ENCODE data around the gene NNAT.

Gene NNAT

GRCh38 chr20:37526839-37527637, 6.0 kb downstream of the NNAT start:
- peak overlapping the region; percentile 84 for H3K9ac ChIP-seq (ENCODE audit: low read length)
- H3K4me1 ChIP-seq (ENCODE audit: insufficient read depth, low read length), result peaks cover 33% of the 10 kb centered on the region
- no peaks in the 10 kb centered on the region for H3K36me3 ChIP-seq (ENCODE audit: insufficient read depth, low read length)
- H3K27ac ChIP-seq (ENCODE audit: low read depth, low read length), result peak overlapping the region; percentile 98
- H3K27me3 ChIP-seq (ENCODE audit: control insufficient read depth in 1 of 2, insufficient read depth in 2 of 2, low read length in 2 of 2), result no peaks in the 10 kb centered on the region
- no peaks in the 10 kb centered on the region for H3K9me3 ChIP-seq (ENCODE audit: low read length)
- peak overlapping the region; percentile 86 to 97 for H3K4me3 ChIP-seq (ENCODE audit: low read depth in 1 of 2, low read length in 2 of 2)

GRCh38 chr20:37527638-37528445, 6.8 kb downstream of the NNAT start, which contains the start of gene BLCAP:
BLCAP (minus strand) TSS chr20:37527876; CDS start chr20:37519174, 8,702 bp downstream.
- no peaks in the 10 kb centered on the region for H3K36me3 ChIP-seq (ENCODE audit: insufficient read depth, low read length)
- no peaks in the 10 kb centered on the region for H3K9me3 ChIP-seq (ENCODE audit: low read length)
- H3K9ac ChIP-seq (ENCODE audit: low read length), result peak within 1 kb of the TSS; percentile 84
- H3K4me1 ChIP-seq (ENCODE audit: insufficient read depth, low read length), result peaks cover 33% of the 10 kb centered on the region
- peak within 1 kb of the TSS; percentile 86 to 97 for H3K4me3 ChIP-seq (ENCODE audit: low read depth in 1 of 2, low read length in 2 of 2)
- H3K27me3 ChIP-seq (ENCODE audit: control insufficient read depth in 1 of 2, insufficient read depth in 2 of 2, low read length in 2 of 2), result no peaks in the 10 kb centered on the region
- H3K27ac ChIP-seq (ENCODE audit: low read depth, low read length), result peak within 1 kb of the TSS; percentile 98

DNA sequence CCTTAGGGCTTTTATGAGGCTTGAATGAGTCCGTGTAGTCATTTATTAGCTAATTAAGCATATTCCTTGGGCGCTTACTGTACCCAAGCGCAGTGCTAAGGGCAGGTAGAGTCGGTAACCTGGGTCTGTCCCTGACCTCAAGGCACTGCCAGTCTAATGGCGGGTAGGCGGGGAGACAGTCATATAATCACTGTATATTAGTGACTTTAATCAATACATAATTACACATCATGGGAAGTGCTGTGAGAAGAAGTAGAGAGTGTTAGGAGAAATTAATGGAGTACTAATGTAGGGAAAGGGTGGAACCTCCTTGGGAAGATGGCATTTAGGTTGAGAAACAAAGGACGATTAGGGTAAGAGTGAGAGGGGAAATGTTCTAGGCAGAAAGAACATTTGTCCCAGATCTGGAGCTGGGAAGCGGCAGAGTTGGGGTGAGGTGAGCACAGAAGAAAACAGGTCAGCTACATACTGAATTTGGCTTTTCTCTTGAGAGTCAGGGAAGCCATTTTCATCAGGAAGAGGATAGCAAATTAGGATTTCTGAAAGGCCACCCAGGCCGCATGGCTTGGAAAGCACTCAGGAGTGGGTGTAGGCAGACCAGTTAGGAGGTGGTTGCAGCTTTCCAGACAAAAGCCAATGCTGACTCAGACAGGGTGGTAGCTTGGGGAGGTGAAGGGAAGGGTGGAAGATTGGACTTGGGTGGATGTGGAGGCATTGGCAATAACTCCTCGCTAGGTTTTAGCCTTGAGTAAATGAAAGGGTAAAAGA, 7.6 kb downstream of the NNAT start:
- peak overlapping the region; percentile 84 for H3K9ac ChIP-seq (ENCODE audit: low read length)
- peak overlapping the region; percentile 86 to 97 for H3K4me3 ChIP-seq (ENCODE audit: low read depth in 1 of 2, low read length in 2 of 2)
- H3K4me1 ChIP-seq (ENCODE audit: insufficient read depth, low read length), result peaks cover 28% of the 10 kb centered on the region
- no peaks in the 10 kb centered on the region for H3K36me3 ChIP-seq (ENCODE audit: insufficient read depth, low read length)
- H3K9me3 ChIP-seq (ENCODE audit: low read length), result no peaks in the 10 kb centered on the region
- peak overlapping the region; percentile 98 for H3K27ac ChIP-seq (ENCODE audit: low read depth, low read length)
- no peaks in the 10 kb centered on the region for H3K27me3 ChIP-seq (ENCODE audit: control insufficient read depth in 1 of 2, insufficient read depth in 2 of 2, low read length in 2 of 2)

- peaks cover 25% of the 10 kb centered on the region for H3K4me1 ChIP-seq (ENCODE audit: insufficient read depth, low read length)
- no peak overlapping the region for H3K9ac ChIP-seq (ENCODE audit: low read length)
- H3K36me3 ChIP-seq (ENCODE audit: insufficient read depth, low read length), result no peaks in the 10 kb centered on the region
- no peaks in the 10 kb centered on the region for H3K9me3 ChIP-seq (ENCODE audit: low read length)
- no peak overlapping the region for H3K4me3 ChIP-seq (ENCODE audit: low read depth in 1 of 2, low read length in 2 of 2)
- H3K27ac ChIP-seq (ENCODE audit: low read depth, low read length), result no peak overlapping the region
- H3K27me3 ChIP-seq (ENCODE audit: control insufficient read depth in 1 of 2, insufficient read depth in 2 of 2, low read length in 2 of 2), result no peaks in the 10 kb centered on the region
These were observed 8.3 kb downstream of the NNAT start for GRCh38 chr20:37529214-37529967.

GRCh38 chr20:37529968-37530600, 9.0 kb downstream of the NNAT start:
- Histone ChIP-seq H3K4me1 (ENCODE audit: insufficient read depth, low read length) (peaks cover 22% of the 10 kb centered on the region), H3K27ac (ENCODE audit: low read depth, low read length) (no peak overlapping the region), H3K9ac (ENCODE audit: low read length) (no peak overlapping the region), H3K4me3 (ENCODE audit: low read depth in 1 of 2, low read length in 2 of 2) (no peak overlapping the region), H3K9me3 (ENCODE audit: low read length) (no peaks in the 10 kb centered on the region), H3K27me3 (ENCODE audit: control insufficient read depth in 1 of 2, insufficient read depth in 2 of 2, low read length in 2 of 2) (no peaks in the 10 kb centered on the region), H3K36me3 (ENCODE audit: insufficient read depth, low read length) (no peaks in the 10 kb centered on the region)

- Histone ChIP-seq H3K36me3 (ENCODE audit: insufficient read depth, low read length) (no peaks in the 10 kb centered on the region), H3K4me3 (ENCODE audit: low read depth in 1 of 2, low read length in 2 of 2) (no peak overlapping the region), H3K27me3 (ENCODE audit: control insufficient read depth in 1 of 2, insufficient read depth in 2 of 2, low read length in 2 of 2) (no peaks in the 10 kb centered on the region), H3K27ac (ENCODE audit: low read depth, low read length) (no peak overlapping the region), H3K9me3 (ENCODE audit: low read length) (no peaks in the 10 kb centered on the region), H3K9ac (ENCODE audit: low read length) (no peak overlapping the region), H3K4me1 (ENCODE audit: insufficient read depth, low read length) (peaks cover 15% of the 10 kb centered on the region)
These were observed 9.6 kb downstream of the NNAT start for GRCh38 chr20:37530696-37531095.

DNA sequence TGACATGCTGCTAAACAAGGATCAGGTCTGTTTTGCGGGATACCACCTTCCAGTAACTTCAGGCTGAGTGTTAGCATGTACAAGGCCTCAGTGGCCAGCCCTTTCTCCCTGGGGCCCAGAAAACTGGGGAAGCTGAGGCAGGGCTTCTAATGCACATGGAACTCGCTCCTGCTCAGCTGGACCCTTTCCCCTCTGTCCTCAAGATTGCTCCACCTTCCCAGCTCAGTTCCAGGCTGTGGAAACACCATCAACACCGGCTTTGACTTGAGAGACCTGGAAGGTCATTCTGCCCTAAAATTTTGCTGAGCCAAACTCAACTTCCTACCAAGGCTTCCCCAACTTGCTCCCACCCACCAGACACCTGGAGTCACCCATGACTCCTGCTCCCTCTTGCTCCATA, 10.8 kb downstream of the NNAT start:
- no peaks in the 10 kb centered on the region for H3K9me3 ChIP-seq (ENCODE audit: low read length)
- no peaks in the 10 kb centered on the region for H3K36me3 ChIP-seq (ENCODE audit: insufficient read depth, low read length)
- H3K27me3 ChIP-seq (ENCODE audit: control insufficient read depth in 1 of 2, insufficient read depth in 2 of 2, low read length in 2 of 2), result no peaks in the 10 kb centered on the region
- no peak overlapping the region for H3K9ac ChIP-seq (ENCODE audit: low read length)
- H3K4me3 ChIP-seq (ENCODE audit: low read depth in 1 of 2, low read length in 2 of 2), result no peak overlapping the region
- no peak overlapping the region for H3K27ac ChIP-seq (ENCODE audit: low read depth, low read length)
- peaks cover 12% of the 10 kb centered on the region for H3K4me1 ChIP-seq (ENCODE audit: insufficient read depth, low read length)

DNA sequence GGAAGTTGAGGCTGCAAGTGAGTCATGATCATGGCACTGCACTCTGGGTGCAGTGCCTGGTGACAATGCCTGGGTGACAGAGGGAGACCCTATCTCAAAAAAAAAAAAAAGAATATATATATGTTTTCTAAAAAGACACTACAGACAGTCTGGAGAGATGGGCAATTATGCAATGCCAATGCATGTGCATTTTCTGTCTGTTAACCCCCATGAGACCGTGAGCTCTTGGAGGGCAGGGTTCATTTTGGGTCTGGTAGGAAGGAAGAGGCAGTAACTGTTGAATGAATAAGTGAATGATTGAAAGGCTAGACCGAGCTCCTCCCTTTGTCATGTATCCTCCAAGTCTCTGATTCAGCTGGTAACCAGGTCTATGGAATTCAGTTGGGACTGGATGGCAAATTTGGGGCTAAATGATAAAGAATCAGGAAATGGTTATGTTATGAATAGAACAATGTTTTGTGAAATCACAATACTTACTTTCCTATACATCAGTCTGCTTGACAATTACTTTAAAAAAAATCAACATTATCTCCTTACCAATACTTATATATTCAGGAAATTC, 12.2 kb downstream of the NNAT start:
- no peak overlapping the region for H3K9ac ChIP-seq (ENCODE audit: low read length)
- H3K9me3 ChIP-seq (ENCODE audit: low read length), result no peaks in the 10 kb centered on the region
- no peak overlapping the region for H3K27ac ChIP-seq (ENCODE audit: low read depth, low read length)
- no peaks in the 10 kb centered on the region for H3K27me3 ChIP-seq (ENCODE audit: control insufficient read depth in 1 of 2, insufficient read depth in 2 of 2, low read length in 2 of 2)
- no peaks in the 10 kb centered on the region for H3K36me3 ChIP-seq (ENCODE audit: insufficient read depth, low read length)
- no peak overlapping the region for H3K4me3 ChIP-seq (ENCODE audit: low read depth in 1 of 2, low read length in 2 of 2)
- H3K4me1 ChIP-seq (ENCODE audit: insufficient read depth, low read length), result peaks cover 12% of the 10 kb centered on the region

- Histone ChIP-seq H3K9me3 (ENCODE audit: low read length) (no peaks in the 10 kb centered on the region), H3K36me3 (ENCODE audit: insufficient read depth, low read length) (no peaks in the 10 kb centered on the region), H3K4me1 (ENCODE audit: insufficient read depth, low read length) (peaks cover 8% of the 10 kb centered on the region), H3K27ac (ENCODE audit: low read depth, low read length) (no peak overlapping the region), H3K9ac (ENCODE audit: low read length) (no peak overlapping the region), H3K27me3 (ENCODE audit: control insufficient read depth in 1 of 2, insufficient read depth in 2 of 2, low read length in 2 of 2) (no peaks in the 10 kb centered on the region), H3K4me3 (ENCODE audit: low read depth in 1 of 2, low read length in 2 of 2) (no peak overlapping the region)
These were observed 13.5 kb downstream of the NNAT start for GRCh38 chr20:37534401-37535157.
